LNCAP (cell line): ENCODE results near the gene FRMD4A.

Experiments used
- CTCF ChIP-seq: fragments of 450-650 bp; IDR thresholded peaks from 2 replicates; pipeline ENCODE4 v1.5.1; 2017; ENCODE audit warnings: mild to moderate bottlenecking

Gene FRMD4A

GRCh38 chr10:14370894-14371293 is 40.2 kb upstream of the FRMD4A start:
- no peak for TF ChIP-seq CTCF

GRCh38 chr10:14369906-14370305 is 39.2 kb upstream of the FRMD4A start:
- TF ChIP-seq CTCF = no peak

- TF ChIP-seq CTCF = no peak
Observed at GRCh38 chr10:14366760-14367159, 36.0 kb upstream of the FRMD4A start.

GRCh38 chr10:14365266-14365665 is 34.5 kb upstream of the FRMD4A start:
- TF ChIP-seq CTCF = no peak

GRCh38 chr10:14362104-14362503 is 31.4 kb upstream of the FRMD4A start:
- TF ChIP-seq CTCF = no peak

- TF ChIP-seq CTCF = no peak
Observed at GRCh38 chr10:14360961-14361360, 30.2 kb upstream of the FRMD4A start.

GRCh38 chr10:14360515-14360914 is 29.8 kb upstream of the FRMD4A start:
- TF ChIP-seq CTCF = no peak

GRCh38 chr10:14358886-14359573 is 28.3 kb upstream of the FRMD4A start:
- TF ChIP-seq CTCF = no peak
